Activated CD8-positive, alpha-beta memory T cell treated with anti-CD3 and anti-CD28 coated beads for 4 hours (primary cell): ENCODE results near the gene KCNMA1.

Experiments used
- DNase-seq, 2 donors: peaks; one replicate each; pipeline ENCODE4 v3.0.0-alpha.2; 2020; ENCODE audit warnings: low read depth in 2 of 2

The KCNMA1 gene

DNA sequence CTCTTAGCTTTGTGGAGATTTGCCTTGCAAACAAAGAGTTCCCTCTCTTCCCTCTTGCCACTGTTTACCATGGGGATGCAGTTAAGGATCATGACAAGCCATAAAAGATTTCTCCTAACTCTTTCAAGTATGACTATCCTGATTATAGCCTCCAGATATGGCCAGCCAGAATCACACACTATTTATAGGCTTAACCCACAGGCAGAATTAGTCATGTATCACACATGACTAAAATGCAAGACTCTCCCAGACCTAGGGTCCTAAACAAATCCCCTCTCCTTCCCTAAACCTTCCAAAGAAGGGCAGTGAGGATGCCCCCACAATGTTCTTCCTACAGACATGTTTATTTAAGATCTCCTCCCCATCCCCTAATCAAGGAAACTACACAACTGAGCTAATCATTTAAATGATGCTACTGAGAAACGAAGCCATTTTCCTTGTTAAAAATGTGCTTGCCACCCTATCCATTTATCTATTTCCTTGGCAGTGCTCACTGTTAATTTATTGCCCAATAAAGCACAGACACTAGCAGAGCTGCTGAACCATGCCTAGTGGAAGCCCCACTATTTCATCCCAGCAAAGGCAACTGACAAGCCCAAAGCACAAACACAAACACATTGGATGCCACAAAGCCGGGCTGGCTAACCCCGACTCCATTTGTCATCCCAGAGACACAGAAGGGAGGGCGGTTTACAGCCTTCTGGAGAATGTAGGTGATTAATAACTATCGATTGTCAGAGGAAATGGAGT lies 363.4 kb downstream of the KCNMA1 start:
- DNase-seq, result no peak

- no peak for DNase-seq
Observed at GRCh38 chr10:77269163-77269562, 368.4 kb downstream of the KCNMA1 start.

- DNase-seq, result no peak
Observed at GRCh38 chr10:77268721-77269120, 368.9 kb downstream of the KCNMA1 start.

DNA sequence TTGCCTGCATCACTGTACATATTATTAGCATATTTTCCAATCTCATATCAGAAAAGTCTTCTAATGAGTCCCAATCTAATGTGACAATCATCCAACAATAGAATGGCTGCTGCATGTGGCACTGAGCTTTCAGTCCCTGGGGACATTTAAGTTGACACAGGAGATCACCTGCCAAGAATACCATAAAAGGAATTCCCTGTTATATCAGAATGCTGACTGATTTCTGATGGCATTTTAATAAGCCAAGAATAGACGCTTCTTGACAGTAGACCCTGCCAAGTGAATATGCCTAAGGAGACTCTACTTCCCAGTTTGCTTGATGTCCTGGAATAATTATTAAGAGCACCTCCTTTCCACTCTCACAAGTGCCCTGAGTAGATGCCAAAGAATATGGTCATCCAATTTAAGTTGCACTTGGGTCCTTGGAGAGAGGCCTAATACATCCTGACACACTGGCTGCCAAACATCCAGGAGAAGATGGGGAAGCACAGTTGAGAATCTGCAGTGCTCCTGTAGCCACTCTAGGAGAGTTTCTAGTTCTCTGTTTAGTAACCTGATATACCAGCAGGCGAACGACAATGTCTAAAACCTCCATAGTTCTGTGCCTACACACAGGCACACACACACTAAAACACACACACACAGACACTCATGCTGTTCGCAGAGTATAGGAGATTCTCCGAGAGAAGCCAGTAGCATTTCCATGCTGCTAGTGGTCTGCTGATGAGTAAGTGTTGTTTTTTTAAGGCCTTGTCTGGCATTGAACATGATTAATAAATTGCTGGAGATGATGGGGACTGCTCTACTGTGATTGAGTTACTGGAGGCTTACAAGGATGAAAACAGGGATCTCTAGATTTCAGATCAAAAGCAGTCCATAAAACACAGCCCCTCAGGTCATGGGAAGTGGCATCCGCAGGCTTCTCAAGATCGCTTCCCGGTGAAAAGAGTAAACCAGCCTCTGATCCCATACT lies 369.6 kb downstream of the KCNMA1 start:
- no peak for DNase-seq

GRCh38 chr10:77266242-77266641 lies 371.4 kb downstream of the KCNMA1 start:
- no peak for DNase-seq

DNA sequence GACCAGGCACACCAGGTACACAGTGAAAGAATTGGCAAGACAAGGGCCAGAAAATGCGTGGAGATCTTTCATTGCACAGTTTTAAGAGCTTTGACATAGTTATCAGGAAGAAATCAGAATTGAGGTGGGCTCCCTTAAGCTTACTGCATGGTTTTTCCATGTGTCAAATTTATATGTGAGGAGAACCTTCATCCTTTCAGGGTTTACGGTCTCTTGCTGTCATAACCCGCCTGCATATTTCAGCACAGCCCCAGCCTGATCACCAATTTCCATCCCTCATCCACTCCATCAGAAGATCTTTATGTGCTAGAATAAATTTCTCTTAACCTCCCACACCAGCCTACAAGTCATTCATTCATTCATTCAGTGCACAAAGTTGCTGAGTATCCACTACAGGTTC lies 373.1 kb downstream of the KCNMA1 start:
- DNase-seq, result no peak

- no peak for DNase-seq
Observed at GRCh38 chr10:77264107-77264506, 373.5 kb downstream of the KCNMA1 start.

DNA sequence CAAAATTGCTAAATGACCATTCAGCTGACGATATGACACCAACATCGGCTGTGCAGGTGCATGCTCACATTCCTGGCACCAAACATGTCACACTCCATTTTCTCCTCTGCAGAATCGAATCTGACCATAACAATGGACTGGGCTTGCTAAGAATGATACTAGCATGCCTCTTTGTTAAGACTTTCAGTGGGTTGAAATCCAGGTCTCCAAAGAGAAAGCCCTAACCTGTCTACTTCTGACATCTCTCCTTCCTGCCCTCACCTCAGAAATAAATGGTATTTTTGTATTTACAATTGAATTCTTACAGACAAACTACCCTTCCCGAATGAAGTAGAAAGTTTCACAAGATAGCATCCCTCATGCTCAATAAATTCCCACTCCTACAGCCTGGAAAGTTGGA lies 373.9 kb downstream of the KCNMA1 start:
- no peak for DNase-seq

GRCh38 chr10:77261146-77261545 lies 376.5 kb downstream of the KCNMA1 start:
- DNase-seq, result no peak

DNA sequence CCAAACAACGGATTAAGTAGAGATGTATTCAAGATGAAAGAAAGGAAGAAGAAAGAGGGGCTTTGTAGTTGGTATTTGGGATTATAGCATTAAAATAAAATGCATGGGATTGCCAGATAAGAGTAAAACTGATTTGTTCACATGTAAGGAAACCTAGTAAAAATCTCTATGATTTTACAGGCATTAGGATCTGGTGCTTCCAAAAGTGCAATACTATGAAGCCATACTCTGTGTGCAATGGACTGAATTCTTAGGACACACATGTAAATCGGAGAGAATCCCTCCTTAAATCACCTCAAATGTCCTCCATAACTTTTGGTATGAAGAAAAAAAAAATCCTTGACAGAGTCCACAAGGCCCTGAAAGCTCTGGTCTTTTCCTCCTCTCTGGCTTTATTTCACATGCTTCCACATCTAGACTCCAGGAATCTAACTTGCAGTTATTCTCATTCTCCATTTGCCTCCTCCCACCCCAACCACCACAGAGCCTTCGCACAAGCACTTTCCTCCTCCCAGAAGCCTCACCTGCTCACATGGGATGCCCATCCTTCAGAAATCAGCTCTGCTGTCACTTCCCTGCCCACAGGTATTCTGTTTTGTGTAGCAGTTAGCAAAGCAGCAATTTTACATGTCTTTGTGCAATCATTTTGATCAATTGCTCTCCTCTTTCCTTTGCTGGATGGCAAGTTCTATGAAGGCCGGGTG lies 378.3 kb downstream of the KCNMA1 start:
- DNase-seq, result no peak

GRCh38 chr10:77256346-77256745 lies 381.3 kb downstream of the KCNMA1 start:
- no peak for DNase-seq

GRCh38 chr10:77253556-77254064 lies 384.0 kb downstream of the KCNMA1 start:
- no peak for DNase-seq

- DNase-seq, result no peak
Observed at GRCh38 chr10:77253147-77253545, 384.5 kb downstream of the KCNMA1 start.

DNA sequence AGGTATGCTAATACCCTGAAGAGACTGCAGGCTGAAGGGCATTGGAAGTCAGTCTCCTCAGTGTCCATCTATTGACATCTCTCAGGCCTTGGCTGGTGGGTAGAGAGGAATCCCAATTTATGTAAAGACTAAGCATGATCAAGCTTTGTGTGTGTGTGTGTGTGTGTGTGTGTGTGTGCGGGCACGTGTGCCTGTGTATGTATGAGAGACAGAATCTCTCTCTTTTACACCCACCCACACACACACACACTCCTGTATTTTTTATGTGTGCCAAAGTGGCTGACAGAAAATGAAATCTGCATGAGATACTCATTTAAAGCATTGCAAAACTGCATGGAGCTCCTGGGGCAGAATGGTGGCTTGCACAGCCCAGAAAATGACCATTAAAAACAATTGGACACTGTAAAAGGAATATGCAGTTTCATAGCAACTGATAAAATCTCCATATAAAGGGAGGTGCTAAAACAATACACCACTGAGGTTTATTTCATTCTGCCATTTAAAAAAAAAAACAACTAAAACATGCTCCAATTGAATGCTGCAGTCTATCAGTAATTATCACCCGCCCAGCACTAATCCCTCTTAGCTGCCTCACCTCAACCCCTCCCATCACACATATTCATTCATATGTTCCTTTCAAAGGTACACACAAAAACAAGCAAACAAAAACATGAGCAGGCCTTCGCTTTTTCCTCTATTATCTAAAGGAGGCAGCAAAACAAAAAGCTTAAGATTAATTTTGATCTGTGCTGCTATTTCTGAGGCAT lies 385.0 kb downstream of the KCNMA1 start:
- DNase-seq, result no peak

- no peak for DNase-seq
Observed at GRCh38 chr10:77251297-77252013, 386.2 kb downstream of the KCNMA1 start.

DNA sequence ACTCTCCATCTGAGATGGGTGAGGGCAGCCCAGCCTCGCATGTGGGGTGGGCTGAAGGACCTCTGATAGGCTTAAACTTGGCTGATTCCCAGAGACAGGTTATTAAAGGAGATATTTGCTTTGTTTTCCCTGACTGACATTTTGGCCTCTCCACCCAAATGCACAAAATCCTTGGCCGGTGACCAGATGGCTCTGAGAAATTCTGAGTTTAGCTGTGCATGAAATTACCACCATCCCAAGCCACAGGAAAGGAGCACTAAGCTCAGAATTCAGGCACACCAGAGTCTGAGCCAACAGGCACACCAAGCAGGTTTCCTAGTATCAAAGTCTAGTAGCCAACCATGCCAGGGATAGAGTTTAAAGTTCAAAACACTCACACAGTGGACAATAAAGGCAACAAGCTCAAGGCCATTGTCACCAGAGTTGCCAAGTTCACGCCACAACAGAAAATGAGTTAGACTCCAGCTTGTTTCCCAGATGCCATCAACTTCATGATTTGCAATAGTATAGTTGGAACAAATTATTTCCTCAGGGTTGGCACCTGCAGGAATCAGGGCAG lies 387.6 kb downstream of the KCNMA1 start:
- DNase-seq, result no peak

- no peak for DNase-seq
Observed at GRCh38 chr10:77248104-77248790, 389.4 kb downstream of the KCNMA1 start.

DNA sequence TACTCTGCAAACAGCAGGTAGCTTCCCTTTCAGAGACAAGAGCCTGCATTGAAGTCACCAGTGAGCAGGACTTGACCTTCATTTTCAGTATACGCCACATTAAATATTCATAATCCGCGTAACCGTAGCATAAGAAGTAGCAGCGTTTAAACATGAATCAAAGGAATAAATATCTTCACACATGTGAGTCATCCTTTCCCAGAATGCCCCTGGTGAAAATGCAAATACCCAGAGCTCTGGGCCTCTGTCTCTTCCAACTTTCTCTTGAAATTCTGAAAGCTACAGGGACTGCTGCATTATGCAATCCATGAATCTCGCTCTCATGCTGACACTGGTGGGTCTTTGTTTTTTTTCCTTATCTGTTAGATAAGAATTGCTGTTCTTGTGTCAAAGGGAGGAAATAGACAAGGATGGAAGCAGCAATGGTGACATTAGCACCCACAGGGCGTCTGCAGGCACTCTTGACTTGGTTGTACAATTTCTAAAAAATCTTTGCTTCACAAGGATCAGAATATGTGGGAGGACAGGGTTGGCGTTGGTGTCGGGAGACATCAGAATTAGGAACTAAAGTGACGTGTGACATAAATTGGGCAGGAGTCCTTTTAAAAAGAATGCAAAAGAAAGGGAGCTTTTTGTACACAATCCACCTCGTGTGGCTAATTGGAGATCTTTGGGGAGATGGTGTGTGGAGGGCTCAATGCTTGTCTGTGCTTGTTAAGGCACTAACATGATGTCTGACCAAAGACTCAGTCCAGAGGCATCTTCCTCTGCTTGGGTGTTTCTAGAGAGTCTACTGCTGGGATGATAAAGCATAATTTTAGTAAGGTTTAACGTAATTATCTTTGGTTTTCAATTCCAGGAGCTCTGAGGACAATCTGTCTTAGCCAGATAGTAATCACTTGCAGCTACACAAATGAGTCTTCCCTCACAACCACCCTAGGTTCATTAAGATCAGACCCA lies 390.3 kb downstream of the KCNMA1 start:
- DNase-seq, result no peak

DNA sequence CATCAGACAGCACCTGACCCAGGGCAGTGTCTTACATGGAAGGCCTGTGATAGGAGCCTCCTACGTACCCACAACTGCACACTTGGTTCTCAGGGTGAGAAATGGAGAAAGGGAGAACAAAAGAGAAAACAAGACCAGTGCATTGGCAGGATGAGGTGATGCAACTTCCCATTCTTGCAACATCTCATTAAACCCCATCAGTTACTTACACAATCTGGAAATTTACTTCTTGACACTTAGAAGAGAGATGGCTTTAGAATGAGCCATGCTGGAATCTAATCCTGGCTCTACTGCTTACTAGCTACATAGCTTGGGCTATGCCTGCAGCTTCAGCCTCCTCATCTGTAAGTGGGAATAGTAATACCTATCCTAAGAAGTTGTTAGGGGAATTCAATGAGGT lies 391.7 kb downstream of the KCNMA1 start:
- no peak for DNase-seq
